Endothelial cell (in vitro differentiated cells): ENCODE measurements around the gene SGMS1. TPM values are rescaled to one million over a fixed set of nuclear protein-coding genes. Genes with fewer than 3 reads are reported as not detected.

Experiments used
- DNase-seq: peaks from one replicate; pipeline ENCODE4 v3.0.0; 2021; ENCODE audit warnings: low spot score
- H3K27ac Mint-ChIP-seq: one replicate; pipeline ENCODE4 v1.8.0; 2021; ENCODE audit warnings: mixed read lengths, inconsistent platforms; ENCODE audit not compliant: unreplicated experiment
- H3K27me3 Mint-ChIP-seq: one replicate; pipeline ENCODE4 v1.8.0; 2021; ENCODE audit warnings: mild to moderate bottlenecking, moderate library complexity, mixed read lengths, inconsistent platforms; ENCODE audit not compliant: unreplicated experiment
- H3K36me3 Mint-ChIP-seq: one replicate; pipeline ENCODE4 v1.8.0; 2021; ENCODE audit warnings: mild to moderate bottlenecking, low read depth, mixed read lengths, inconsistent platforms; ENCODE audit not compliant: unreplicated experiment
- H3K4me1 Mint-ChIP-seq: one replicate; pipeline ENCODE4 v1.8.0; 2021; ENCODE audit warnings: mild to moderate bottlenecking, mixed read lengths, inconsistent platforms; ENCODE audit not compliant: unreplicated experiment
- H3K4me3 Mint-ChIP-seq: one replicate; pipeline ENCODE4 v1.8.0; 2021; ENCODE audit warnings: mild to moderate bottlenecking, mixed read lengths, inconsistent platforms; ENCODE audit not compliant: unreplicated experiment
- H3K9me3 Mint-ChIP-seq: one replicate; pipeline ENCODE4 v1.8.0; 2021; ENCODE audit warnings: mixed read lengths, inconsistent platforms; ENCODE audit not compliant: unreplicated experiment
- total RNA-seq: library from RNA; stranded (reverse); fragmentation: NEBNext Ultra II Directional; extraction: Animal tissue kit (Norgen Biotek cat#: 25700); gene quantifications from one replicate; pipeline ENCODE4 v1.2.1, GENCODE V29; 2021; ENCODE audit not compliant: unreplicated experiment
- TF ChIP-seq, protein P1 (sequence below): fragments of 200-600 bp; sonication (generic); IDR thresholded peaks from one replicate; pipeline ENCODE4 v1.5.0; 2021; ENCODE audit warnings: antibody characterized with exemption; ENCODE audit not compliant: unreplicated experiment

SGMS1 gene
- total RNA-seq, 1 donor from 2014 or later: 12.4 TPM

DNA sequence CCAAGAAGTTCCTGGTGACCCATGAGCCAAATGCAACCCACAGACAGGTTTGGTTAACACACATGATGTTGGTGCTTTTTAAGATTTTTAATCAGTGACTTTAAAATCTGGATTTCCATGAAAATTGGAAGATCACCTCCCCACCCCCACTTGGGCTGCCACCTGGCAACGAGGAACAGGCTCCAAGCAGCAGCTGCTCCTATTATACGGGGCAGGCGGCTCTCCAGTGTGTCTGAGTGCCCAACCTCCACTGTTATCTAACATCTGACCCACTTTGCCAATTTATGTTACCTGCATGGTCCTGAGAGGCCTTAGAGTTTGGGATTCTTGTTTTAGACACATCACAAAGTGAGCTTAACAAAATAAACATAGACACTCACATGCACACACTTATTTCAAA lies 56.4 kb downstream of the SGMS1 start:
- Mint-ChIP-seq H3K4me3 (no peak overlapping the region), H3K36me3 (no peaks in the 10 kb centered on the region), H3K4me1 (no peaks in the 10 kb centered on the region), H3K9me3 (no peaks in the 10 kb centered on the region), H3K27me3 (peaks cover 4% of the 10 kb centered on the region), H3K27ac (no peak overlapping the region)
- DNase-seq: no peak
- TF ChIP-seq, protein P1, sequence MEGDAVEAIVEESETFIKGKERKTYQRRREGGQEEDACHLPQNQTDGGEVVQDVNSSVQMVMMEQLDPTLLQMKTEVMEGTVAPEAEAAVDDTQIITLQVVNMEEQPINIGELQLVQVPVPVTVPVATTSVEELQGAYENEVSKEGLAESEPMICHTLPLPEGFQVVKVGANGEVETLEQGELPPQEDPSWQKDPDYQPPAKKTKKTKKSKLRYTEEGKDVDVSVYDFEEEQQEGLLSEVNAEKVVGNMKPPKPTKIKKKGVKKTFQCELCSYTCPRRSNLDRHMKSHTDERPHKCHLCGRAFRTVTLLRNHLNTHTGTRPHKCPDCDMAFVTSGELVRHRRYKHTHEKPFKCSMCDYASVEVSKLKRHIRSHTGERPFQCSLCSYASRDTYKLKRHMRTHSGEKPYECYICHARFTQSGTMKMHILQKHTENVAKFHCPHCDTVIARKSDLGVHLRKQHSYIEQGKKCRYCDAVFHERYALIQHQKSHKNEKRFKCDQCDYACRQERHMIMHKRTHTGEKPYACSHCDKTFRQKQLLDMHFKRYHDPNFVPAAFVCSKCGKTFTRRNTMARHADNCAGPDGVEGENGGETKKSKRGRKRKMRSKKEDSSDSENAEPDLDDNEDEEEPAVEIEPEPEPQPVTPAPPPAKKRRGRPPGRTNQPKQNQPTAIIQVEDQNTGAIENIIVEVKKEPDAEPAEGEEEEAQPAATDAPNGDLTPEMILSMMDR: no peak

DNA sequence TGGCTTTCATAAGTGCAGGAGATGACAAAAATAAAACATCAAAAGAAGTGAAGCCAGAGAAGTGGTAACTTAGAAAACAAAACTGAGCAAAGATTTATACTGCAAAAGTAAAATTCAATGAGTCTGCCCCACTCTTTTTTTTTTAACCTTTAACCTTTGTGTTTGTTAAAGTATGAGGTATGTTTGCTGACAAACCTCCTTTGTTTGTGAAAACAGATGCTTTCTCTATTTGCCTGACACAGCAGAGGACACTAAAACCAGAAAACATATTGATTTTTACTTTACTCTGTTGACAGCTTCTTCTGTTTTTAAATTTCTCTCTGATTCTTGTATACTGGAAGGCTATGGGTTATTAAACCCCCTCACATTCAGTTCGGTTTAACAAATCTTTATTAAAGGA lies 57.6 kb downstream of the SGMS1 start:
- no peak overlapping the region for H3K4me3 Mint-ChIP-seq
- TF ChIP-seq, protein P1: no peak
- H3K4me1 Mint-ChIP-seq: no peaks in the 10 kb centered on the region
- peaks cover 4% of the 10 kb centered on the region for H3K27me3 Mint-ChIP-seq
- no peaks in the 10 kb centered on the region for H3K9me3 Mint-ChIP-seq
- DNase-seq: no peak
- no peak overlapping the region for H3K27ac Mint-ChIP-seq
- no peaks in the 10 kb centered on the region for H3K36me3 Mint-ChIP-seq

DNA sequence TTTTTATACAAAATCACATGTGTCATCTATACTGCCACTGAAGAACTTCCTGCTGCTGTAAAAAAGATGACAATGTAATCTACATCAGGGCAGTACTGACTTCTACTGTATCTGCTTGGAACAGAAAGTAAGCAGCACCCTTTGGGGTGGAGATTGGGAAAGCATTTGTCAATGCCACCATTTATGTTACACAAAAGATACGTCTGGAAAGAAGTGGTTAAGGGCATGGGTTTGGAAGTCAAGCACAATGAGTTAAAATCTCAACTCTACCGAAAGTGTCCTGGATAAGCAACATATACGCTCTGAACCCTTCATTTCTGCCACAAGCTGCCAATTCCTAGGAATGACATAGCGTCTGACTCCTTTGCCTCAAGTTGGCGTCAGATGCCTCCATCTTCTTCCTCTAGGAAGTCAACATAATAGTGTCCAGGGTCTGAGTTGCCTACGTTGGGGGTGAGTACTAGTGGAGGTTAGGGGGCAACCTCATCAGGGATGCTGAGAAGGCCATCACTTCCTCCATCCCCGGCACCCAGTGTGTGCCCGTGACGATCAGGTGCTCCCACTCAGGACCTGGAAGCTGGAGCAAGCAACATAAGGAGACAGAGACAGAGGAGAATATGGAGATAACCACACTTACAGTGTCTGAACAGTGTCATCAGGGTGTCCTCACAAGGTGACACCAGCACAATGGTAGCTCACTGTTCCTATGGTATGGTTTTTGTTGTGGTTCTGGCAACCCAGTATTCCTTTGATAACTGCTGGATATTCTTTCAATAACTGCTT lies 58.3 kb downstream of the SGMS1 start:
- Mint-ChIP-seq H3K36me3 (no peaks in the 10 kb centered on the region), H3K4me1 (no peaks in the 10 kb centered on the region), H3K9me3 (no peaks in the 10 kb centered on the region), H3K27ac (no peak overlapping the region), H3K27me3 (peaks cover 4% of the 10 kb centered on the region), H3K4me3 (no peak overlapping the region)
- TF ChIP-seq, protein P1: no peak
- no peak for DNase-seq

DNA sequence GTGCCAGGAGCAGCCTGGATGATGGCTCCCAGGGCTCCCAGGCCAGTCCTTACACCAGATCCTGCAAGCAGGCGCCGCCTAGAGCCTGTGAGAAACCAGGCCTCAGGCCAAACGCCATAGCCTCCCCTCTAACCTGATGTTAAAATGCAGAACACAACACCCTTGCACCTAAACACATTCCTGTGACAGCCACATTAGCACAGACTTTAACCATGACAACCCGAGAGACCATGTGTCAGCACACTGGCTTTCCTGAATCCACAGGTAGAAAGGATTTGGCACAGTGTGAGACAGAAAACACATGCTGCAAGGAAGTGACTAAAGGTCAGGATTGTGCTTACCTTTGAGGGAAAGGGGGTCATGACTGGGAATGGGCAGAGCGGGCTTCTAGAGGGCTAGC lies 59.9 kb downstream of the SGMS1 start:
- no peak for DNase-seq
- no peaks in the 10 kb centered on the region for H3K36me3 Mint-ChIP-seq
- no peak overlapping the region for H3K27ac Mint-ChIP-seq
- no peaks in the 10 kb centered on the region for H3K9me3 Mint-ChIP-seq
- H3K4me3 Mint-ChIP-seq: no peak overlapping the region
- peaks cover 4% of the 10 kb centered on the region for H3K27me3 Mint-ChIP-seq
- TF ChIP-seq, protein P1: no peak
- no peaks in the 10 kb centered on the region for H3K4me1 Mint-ChIP-seq

DNA sequence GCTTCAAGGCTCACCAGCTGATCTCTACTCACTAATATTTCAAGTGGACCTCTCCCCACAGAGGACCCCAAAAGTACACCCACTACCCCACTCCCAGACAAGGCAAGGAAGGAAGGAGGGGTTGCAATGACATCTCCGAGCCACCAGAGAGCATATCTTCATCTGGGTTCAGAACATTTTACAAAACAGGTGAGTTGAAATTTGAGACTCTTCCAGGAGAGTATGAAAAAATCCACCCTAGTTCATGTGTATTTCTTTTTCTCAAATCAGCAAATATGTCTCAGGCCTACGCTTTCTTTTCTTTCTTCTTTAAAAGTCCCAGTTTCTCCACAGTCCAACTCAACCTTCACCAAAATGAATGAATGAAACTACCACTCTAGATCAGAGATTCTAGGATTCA lies 61.9 kb downstream of the SGMS1 start:
- Mint-ChIP-seq H3K4me3 (no peak overlapping the region), H3K27me3 (peaks cover 2% of the 10 kb centered on the region), H3K9me3 (no peaks in the 10 kb centered on the region), H3K4me1 (peaks cover under 1% of the 10 kb centered on the region), H3K27ac (no peak overlapping the region), H3K36me3 (no peaks in the 10 kb centered on the region)
- no peak for DNase-seq
- TF ChIP-seq, protein P1: peak; percentile 42
